GM12801 (cell line): ENCODE measurements around the gene CEACAM6.

Experiments
- TF ChIP-seq, protein P1 (sequence below): IDR thresholded peaks from one replicate; pipeline ENCODE4 v1.5.1; 2011; ENCODE audit warnings: control low read depth; ENCODE audit not compliant: insufficient read length; ENCODE audit errors: extremely low read depth

Gene CEACAM6

DNA sequence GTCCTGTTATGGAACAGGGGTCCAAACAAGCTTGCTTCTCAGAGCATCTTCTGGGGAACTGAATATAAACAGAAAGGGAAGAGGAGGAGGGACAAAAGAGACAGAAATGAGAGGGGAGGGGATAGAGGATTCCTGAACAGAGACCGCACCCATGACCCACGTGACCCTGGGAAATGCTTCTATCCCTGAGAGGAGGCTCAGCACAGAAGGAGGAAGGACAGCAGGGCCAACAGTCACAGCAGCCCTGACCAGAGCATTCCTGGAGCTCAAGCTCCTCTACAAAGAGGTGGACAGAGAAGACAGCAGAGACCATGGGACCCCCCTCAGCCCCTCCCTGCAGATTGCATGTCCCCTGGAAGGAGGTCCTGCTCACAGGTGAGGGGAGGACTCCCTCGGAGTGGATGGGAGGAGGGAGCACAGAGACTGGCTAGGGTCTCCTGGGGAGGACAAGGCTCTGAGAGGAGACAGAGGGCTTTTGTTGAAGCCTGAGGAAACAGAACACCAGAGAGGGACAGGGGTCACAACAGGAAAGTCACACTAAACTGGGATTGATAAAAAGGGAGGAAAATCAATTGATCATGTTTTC is at the start of gene CEACAM6:
CEACAM6 (plus strand) TSS at position 203 of the 586 bp plus-strand sequence; CDS start at position 312, 109 bp downstream.
- TF ChIP-seq, protein P1, sequence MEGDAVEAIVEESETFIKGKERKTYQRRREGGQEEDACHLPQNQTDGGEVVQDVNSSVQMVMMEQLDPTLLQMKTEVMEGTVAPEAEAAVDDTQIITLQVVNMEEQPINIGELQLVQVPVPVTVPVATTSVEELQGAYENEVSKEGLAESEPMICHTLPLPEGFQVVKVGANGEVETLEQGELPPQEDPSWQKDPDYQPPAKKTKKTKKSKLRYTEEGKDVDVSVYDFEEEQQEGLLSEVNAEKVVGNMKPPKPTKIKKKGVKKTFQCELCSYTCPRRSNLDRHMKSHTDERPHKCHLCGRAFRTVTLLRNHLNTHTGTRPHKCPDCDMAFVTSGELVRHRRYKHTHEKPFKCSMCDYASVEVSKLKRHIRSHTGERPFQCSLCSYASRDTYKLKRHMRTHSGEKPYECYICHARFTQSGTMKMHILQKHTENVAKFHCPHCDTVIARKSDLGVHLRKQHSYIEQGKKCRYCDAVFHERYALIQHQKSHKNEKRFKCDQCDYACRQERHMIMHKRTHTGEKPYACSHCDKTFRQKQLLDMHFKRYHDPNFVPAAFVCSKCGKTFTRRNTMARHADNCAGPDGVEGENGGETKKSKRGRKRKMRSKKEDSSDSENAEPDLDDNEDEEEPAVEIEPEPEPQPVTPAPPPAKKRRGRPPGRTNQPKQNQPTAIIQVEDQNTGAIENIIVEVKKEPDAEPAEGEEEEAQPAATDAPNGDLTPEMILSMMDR, result no peak

- TF ChIP-seq, protein P1, result no peak
Observed at GRCh38 chr19:41706741-41707501, 48.4 kb upstream of the CEACAM6 start.

- TF ChIP-seq, protein P1, result no peak
Observed at GRCh38 chr19:41707502-41707812, 47.9 kb upstream of the CEACAM6 start.

- TF ChIP-seq, protein P1, result no peak
Observed at GRCh38 chr19:41707871-41708371, 47.4 kb upstream of the CEACAM6 start.

- TF ChIP-seq, protein P1, result no peak
Observed at GRCh38 chr19:41708481-41708880, 46.8 kb upstream of the CEACAM6 start, which contains the start of gene CEACAM5. TSS of gene CEACAM5 (plus strand) at chr19:41708626. CDS start at chr19:41708732, 106 bp downstream.

GRCh38 chr19:41709951-41710645 is 45.2 kb upstream of the CEACAM6 start:
- TF ChIP-seq, protein P1, result no peak
